PFSK-1 (cell line): ENCODE measurements around the gene GRIP1.

Experiments used
- FOXP2 ChIP-seq: optimal IDR thresholded peaks from 2 replicates; pipeline ENCODE3; 2011; ENCODE audit warnings: borderline replicate concordance, control low read depth, inconsistent platforms; ENCODE audit not compliant: insufficient read depth; ENCODE audit errors: extremely low read length, extremely low read depth
- POLR2AphosphoS5 ChIP-seq: IDR thresholded peaks from 2 replicates; pipeline ENCODE4 v1.6.1; 2012; ENCODE audit warnings: low read depth, mild to moderate bottlenecking, control low read depth, low read length, moderate library complexity
- REST ChIP-seq, 2 experiments: IDR thresholded peaks; 2 replicates each; pipeline versions ENCODE4 v1.6.1 to v1.8.0; 2011 to 2012; ENCODE audit warnings: low read depth in 2 of 2, low read length in 2 of 2, control low read depth in 1 of 2, inconsistent platforms in 1 of 2, mild to moderate bottlenecking in 1 of 2, moderate library complexity in 1 of 2; ENCODE audit not compliant: insufficient read depth in 1 of 2
- SIN3A ChIP-seq: IDR thresholded peaks from 2 replicates; pipeline ENCODE4 v1.6.1; 2012; ENCODE audit warnings: mild to moderate bottlenecking, low read length, moderate library complexity, borderline replicate concordance; ENCODE audit not compliant: insufficient read depth
- TAF1 ChIP-seq: IDR thresholded peaks from 2 replicates; pipeline ENCODE4 v1.6.1; 2012; ENCODE audit warnings: low read length, control low read depth, borderline replicate concordance; ENCODE audit not compliant: insufficient read depth

Gene GRIP1

DNA sequence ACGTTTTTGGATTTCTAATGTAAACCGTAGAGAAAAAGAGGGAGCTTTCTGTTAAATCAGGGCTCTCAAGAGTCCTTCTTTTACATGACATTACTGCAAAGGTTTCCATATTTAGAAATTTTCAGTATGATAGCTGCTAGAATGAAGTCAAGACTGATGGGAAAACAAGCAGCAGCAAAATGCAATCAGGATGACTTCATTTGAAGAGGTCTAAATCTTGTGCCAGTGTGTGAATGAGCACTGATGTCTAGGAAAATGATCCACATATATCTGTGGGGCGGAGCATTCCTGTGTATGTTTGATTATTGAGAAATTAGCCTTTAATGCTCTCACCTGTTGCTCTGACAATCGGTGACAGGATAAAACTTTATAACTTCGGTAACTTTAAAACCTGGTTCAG, 73.6 kb downstream of the GRIP1 start:
- TF ChIP-seq TAF1 (no peak), REST (IDR thresholded peaks at IDR 0.05; ENCODE audit: insufficient read depth in 1 of 2, low read depth in 2 of 2, low read length in 2 of 2) (no peak)

GRCh38 chr12:66603981-66604479, 74.8 kb downstream of the GRIP1 start:
- TF ChIP-seq REST (IDR thresholded peaks at IDR 0.05; ENCODE audit: insufficient read depth in 1 of 2, low read depth in 2 of 2, low read length in 2 of 2) (no peak), FOXP2 (no peak), SIN3A (no peak), TAF1 (no peak), POLR2AphosphoS5 (no peak)

- TF ChIP-seq TAF1, result no peak
- no peak for TF ChIP-seq POLR2AphosphoS5
- no peak for TF ChIP-seq SIN3A
- TF ChIP-seq REST (IDR thresholded peaks at IDR 0.05; ENCODE audit: insufficient read depth in 1 of 2, low read depth in 2 of 2, low read length in 2 of 2), result no peak
- TF ChIP-seq FOXP2, result no peak
These were observed 75.4 kb downstream of the GRIP1 start for GRCh38 chr12:66603461-66603860.

DNA sequence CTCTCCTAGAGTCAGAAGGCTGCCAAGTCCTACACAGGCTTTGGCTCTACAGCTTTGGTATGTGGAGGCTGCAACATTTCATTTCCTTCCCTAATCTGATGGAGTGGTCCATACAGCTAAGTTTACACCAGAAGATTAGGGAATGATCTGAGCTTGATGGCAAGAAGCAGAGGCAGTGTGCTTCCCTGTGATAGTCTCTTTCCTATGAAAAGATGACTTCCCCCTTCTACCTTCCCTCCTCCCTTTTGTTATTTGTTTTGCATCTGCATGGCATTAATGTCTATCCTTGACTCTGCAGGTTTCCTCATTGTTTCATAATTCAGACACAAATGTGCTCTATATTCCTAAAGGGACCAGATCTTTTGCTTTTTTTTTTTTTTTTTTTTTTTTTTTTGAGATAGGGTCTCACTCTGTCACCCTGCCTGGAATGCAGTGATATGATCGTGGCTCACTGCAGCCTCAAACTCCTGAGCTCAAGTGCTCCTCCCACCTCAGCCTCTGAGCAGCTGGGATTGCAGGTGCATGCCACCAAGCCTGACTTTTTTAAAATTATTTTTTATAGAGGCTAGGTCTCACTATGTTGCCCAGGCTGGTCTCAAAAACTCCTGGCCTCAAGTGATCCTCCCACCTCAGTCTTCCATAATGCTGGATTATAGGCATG, 76.3 kb downstream of the GRIP1 start:
- TF ChIP-seq POLR2AphosphoS5 (no peak), SIN3A (no peak), TAF1 (no peak), FOXP2 (no peak)

GRCh38 chr12:66600903-66601302, 78.0 kb downstream of the GRIP1 start:
- TF ChIP-seq TAF1, result no peak
- no peak for TF ChIP-seq REST (IDR thresholded peaks at IDR 0.05; ENCODE audit: insufficient read depth in 1 of 2, low read depth in 2 of 2, low read length in 2 of 2)
- no peak for TF ChIP-seq SIN3A
- TF ChIP-seq FOXP2, result no peak
- TF ChIP-seq POLR2AphosphoS5, result no peak
